AML-193 (cell line): Measurements from ENCODE around the gene PRELID3B.
A peak's percentile ranks its signal among the peaks of the same experiment; 100 is the strongest.
"Not testable (repeated sequence)": the region's sequence is repeated elsewhere in the genome, so short reads cannot be mapped to it uniquely, and the experiment has no call there.

Source experiments
- DNase-seq, 2 experiments: peaks; one replicate each; lab custom pipeline; 2025; lab: John Stamatoyannopoulos, UW

Gene PRELID3B

GRCh38 chr20:59048681-59049030 is 6.1 kb upstream of the PRELID3B start:
- DNase-seq = no peak

GRCh38 chr20:59047938-59048680 is 5.5 kb upstream of the PRELID3B start:
- DNase-seq = no peak

- DNase-seq = no peak
These were observed 4.3 kb upstream of the PRELID3B start for GRCh38 chr20:59046862-59047261.

GRCh38 chr20:59044796-59045195 is 2.2 kb upstream of the PRELID3B start:
- no peak for DNase-seq

- no peak for DNase-seq
These were observed 1.7 kb upstream of the PRELID3B start for GRCh38 chr20:59044295-59044694.

- no peak for DNase-seq
These were observed 1.1 kb upstream of the PRELID3B start for GRCh38 chr20:59043698-59044097.

GRCh38 chr20:59042796-59043631 is 428 bp upstream of the PRELID3B start:
- peak; percentile 79 to 86 for DNase-seq

GRCh38 chr20:59041487-59041886 is 1.1 kb downstream of the PRELID3B start:
- DNase-seq = not testable (repeated sequence)

- DNase-seq = no peak
These were observed 1.9 kb downstream of the PRELID3B start for GRCh38 chr20:59040667-59041066.

- no peak for DNase-seq
These were observed 3.4 kb downstream of the PRELID3B start for GRCh38 chr20:59039233-59039632.

- no peak for DNase-seq
These were observed 5.2 kb downstream of the PRELID3B start for GRCh38 chr20:59037386-59037785.

GRCh38 chr20:59035381-59035780 is 7.2 kb downstream of the PRELID3B start:
- no peak for DNase-seq

GRCh38 chr20:59033616-59034165 is 8.9 kb downstream of the PRELID3B start:
- DNase-seq = no peak

GRCh38 chr20:59033093-59033492 is 9.5 kb downstream of the PRELID3B start:
- DNase-seq = no peak

- no peak for DNase-seq
These were observed 9.9 kb downstream of the PRELID3B start for GRCh38 chr20:59032713-59033059.

- peak; percentile 91 to 92 for DNase-seq
These were observed 10.4 kb downstream of the PRELID3B start, which contains the start of gene ATP5F1E for GRCh38 chr20:59032023-59032712. TSS of gene ATP5F1E (minus strand) at chr20:59032335. CDS start at chr20:59032251, 84 bp downstream.

- DNase-seq = no peak
These were observed 11.0 kb downstream of the PRELID3B start for GRCh38 chr20:59031564-59032022.

- DNase-seq = no peak
These were observed 11.5 kb downstream of the PRELID3B start for GRCh38 chr20:59030911-59031563.

- DNase-seq = no peak
These were observed 13.8 kb downstream of the PRELID3B start for GRCh38 chr20:59028812-59029211.

GRCh38 chr20:59027741-59028320 is 14.8 kb downstream of the PRELID3B start:
- no peak for DNase-seq
